ENCODE data around the gene PIP5K1B.

PIP5K1B gene

DNA sequence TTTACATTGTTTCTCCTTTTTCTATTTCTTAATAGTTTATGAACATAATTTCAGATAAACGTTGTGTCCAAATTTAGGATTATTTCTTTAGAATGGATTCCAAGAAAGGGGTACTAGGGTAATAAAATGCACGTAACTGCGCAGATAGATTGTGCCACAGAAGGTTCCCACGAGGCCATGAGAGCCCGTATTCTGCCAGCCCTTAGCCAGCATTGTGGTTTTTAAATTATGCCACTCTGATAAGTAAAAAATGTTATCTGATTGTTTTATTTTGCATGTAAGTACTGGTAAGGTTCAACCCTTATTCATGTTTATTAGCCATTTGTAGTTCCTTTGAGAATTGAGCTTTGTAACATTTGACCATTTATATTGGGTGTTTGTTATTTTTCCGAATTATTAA lies 220.1 kb downstream of the PIP5K1B start:
- no peak for TF ChIP-seq EGR1 (IDR thresholded peaks at IDR 0.05)
- no peak for TF ChIP-seq NFIC (IDR thresholded peaks at IDR 0.05)
- no peak for TF ChIP-seq TAF1 (IDR thresholded peaks at IDR 0.05; ENCODE audit: low read depth)
- no peak for TF ChIP-seq FOXM1 (IDR thresholded peaks at IDR 0.05; ENCODE audit: borderline replicate concordance, low read depth)
- no peak for TF ChIP-seq TEAD4 (IDR thresholded peaks at IDR 0.05)
- no peak for TF ChIP-seq TCF12 (IDR thresholded peaks at IDR 0.05; ENCODE audit: low read depth)
- TF ChIP-seq, protein P1, sequence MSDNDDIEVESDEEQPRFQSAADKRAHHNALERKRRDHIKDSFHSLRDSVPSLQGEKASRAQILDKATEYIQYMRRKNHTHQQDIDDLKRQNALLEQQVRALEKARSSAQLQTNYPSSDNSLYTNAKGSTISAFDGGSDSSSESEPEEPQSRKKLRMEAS (IDR thresholded peaks at IDR 0.05) = no peak
- TF ChIP-seq ZBTB7A (IDR thresholded peaks at IDR 0.05; ENCODE audit: low read depth) = no peak
- no peak for TF ChIP-seq YY1 (IDR thresholded peaks at IDR 0.05; ENCODE audit: low read depth)
- no peak for TF ChIP-seq EP300 (IDR thresholded peaks at IDR 0.05; ENCODE audit: borderline replicate concordance)

DNA sequence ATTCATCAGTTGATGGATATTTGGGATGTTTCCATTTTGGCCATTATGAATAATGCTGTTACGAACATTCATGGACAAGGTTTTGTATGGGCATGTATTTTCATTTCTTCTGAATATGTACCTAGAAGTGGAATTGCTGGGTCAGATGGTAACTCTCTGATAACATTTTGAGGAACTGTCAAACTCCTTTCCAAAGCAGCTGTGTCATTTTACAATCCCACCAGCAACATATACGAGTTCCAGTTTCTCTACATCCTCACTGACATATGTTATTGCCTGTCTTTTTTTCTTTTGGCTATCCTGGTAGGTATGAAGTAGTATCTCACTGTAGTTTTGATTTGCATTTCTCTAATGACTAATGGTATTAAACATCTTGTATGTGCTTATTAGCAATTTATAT lies 222.1 kb downstream of the PIP5K1B start:
- no peak for TF ChIP-seq YY1 (IDR thresholded peaks at IDR 0.05; ENCODE audit: low read depth)
- no peak for TF ChIP-seq TEAD4 (IDR thresholded peaks at IDR 0.05)
- TF ChIP-seq TAF1 (IDR thresholded peaks at IDR 0.05; ENCODE audit: low read depth) = no peak
- TF ChIP-seq EP300 (IDR thresholded peaks at IDR 0.05; ENCODE audit: borderline replicate concordance) = no peak
- TF ChIP-seq CREB1 (IDR thresholded peaks at IDR 0.05; ENCODE audit: low read depth) = no peak
- TF ChIP-seq ZBTB7A (IDR thresholded peaks at IDR 0.05; ENCODE audit: low read depth) = no peak

- TF ChIP-seq CEBPB (IDR thresholded peaks at IDR 0.05) = no peak
- TF ChIP-seq, protein P2, sequence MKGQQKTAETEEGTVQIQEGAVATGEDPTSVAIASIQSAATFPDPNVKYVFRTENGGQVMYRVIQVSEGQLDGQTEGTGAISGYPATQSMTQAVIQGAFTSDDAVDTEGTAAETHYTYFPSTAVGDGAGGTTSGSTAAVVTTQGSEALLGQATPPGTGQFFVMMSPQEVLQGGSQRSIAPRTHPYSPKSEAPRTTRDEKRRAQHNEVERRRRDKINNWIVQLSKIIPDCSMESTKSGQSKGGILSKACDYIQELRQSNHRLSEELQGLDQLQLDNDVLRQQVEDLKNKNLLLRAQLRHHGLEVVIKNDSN (IDR thresholded peaks at IDR 0.05) = no peak
- no peak for TF ChIP-seq FOXM1 (IDR thresholded peaks at IDR 0.05; ENCODE audit: borderline replicate concordance, low read depth)
- no peak for TF ChIP-seq RAD21 (IDR thresholded peaks at IDR 0.05; ENCODE audit: low read depth)
- TF ChIP-seq ZBTB7A (IDR thresholded peaks at IDR 0.05; ENCODE audit: low read depth) = no peak
- TF ChIP-seq TAF1 (IDR thresholded peaks at IDR 0.05; ENCODE audit: low read depth) = no peak
- no peak for TF ChIP-seq EP300 (IDR thresholded peaks at IDR 0.05; ENCODE audit: borderline replicate concordance)
- no peak for TF ChIP-seq CREB1 (IDR thresholded peaks at IDR 0.05; ENCODE audit: low read depth)
- TF ChIP-seq, protein P1 (IDR thresholded peaks at IDR 0.05) = no peak
- TF ChIP-seq, protein P3, sequence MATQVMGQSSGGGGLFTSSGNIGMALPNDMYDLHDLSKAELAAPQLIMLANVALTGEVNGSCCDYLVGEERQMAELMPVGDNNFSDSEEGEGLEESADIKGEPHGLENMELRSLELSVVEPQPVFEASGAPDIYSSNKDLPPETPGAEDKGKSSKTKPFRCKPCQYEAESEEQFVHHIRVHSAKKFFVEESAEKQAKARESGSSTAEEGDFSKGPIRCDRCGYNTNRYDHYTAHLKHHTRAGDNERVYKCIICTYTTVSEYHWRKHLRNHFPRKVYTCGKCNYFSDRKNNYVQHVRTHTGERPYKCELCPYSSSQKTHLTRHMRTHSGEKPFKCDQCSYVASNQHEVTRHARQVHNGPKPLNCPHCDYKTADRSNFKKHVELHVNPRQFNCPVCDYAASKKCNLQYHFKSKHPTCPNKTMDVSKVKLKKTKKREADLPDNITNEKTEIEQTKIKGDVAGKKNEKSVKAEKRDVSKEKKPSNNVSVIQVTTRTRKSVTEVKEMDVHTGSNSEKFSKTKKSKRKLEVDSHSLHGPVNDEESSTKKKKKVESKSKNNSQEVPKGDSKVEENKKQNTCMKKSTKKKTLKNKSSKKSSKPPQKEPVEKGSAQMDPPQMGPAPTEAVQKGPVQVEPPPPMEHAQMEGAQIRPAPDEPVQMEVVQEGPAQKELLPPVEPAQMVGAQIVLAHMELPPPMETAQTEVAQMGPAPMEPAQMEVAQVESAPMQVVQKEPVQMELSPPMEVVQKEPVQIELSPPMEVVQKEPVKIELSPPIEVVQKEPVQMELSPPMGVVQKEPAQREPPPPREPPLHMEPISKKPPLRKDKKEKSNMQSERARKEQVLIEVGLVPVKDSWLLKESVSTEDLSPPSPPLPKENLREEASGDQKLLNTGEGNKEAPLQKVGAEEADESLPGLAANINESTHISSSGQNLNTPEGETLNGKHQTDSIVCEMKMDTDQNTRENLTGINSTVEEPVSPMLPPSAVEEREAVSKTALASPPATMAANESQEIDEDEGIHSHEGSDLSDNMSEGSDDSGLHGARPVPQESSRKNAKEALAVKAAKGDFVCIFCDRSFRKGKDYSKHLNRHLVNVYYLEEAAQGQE (IDR thresholded peaks at IDR 0.05; ENCODE audit: low read depth) = no peak
- TF ChIP-seq EGR1 (IDR thresholded peaks at IDR 0.05) = no peak
- TF ChIP-seq TEAD4 (IDR thresholded peaks at IDR 0.05) = no peak
- TF ChIP-seq TCF12 (IDR thresholded peaks at IDR 0.05; ENCODE audit: low read depth) = no peak
- TF ChIP-seq NFIC (IDR thresholded peaks at IDR 0.05) = no peak
These were observed 226.8 kb downstream of the PIP5K1B start for GRCh38 chr9:68931821-68932220.

GRCh38 chr9:68932458-68932857 lies 227.4 kb downstream of the PIP5K1B start:
- no peak for TF ChIP-seq TCF12 (IDR thresholded peaks at IDR 0.05; ENCODE audit: low read depth)
- no peak for TF ChIP-seq CEBPB (IDR thresholded peaks at IDR 0.05)
- no peak for TF ChIP-seq EGR1 (IDR thresholded peaks at IDR 0.05)
- TF ChIP-seq, protein P1 (IDR thresholded peaks at IDR 0.05) = no peak
- TF ChIP-seq TEAD4 (IDR thresholded peaks at IDR 0.05) = no peak
- TF ChIP-seq EP300 (IDR thresholded peaks at IDR 0.05; ENCODE audit: borderline replicate concordance) = no peak
- TF ChIP-seq, protein P3 (IDR thresholded peaks at IDR 0.05; ENCODE audit: low read depth) = no peak

DNA sequence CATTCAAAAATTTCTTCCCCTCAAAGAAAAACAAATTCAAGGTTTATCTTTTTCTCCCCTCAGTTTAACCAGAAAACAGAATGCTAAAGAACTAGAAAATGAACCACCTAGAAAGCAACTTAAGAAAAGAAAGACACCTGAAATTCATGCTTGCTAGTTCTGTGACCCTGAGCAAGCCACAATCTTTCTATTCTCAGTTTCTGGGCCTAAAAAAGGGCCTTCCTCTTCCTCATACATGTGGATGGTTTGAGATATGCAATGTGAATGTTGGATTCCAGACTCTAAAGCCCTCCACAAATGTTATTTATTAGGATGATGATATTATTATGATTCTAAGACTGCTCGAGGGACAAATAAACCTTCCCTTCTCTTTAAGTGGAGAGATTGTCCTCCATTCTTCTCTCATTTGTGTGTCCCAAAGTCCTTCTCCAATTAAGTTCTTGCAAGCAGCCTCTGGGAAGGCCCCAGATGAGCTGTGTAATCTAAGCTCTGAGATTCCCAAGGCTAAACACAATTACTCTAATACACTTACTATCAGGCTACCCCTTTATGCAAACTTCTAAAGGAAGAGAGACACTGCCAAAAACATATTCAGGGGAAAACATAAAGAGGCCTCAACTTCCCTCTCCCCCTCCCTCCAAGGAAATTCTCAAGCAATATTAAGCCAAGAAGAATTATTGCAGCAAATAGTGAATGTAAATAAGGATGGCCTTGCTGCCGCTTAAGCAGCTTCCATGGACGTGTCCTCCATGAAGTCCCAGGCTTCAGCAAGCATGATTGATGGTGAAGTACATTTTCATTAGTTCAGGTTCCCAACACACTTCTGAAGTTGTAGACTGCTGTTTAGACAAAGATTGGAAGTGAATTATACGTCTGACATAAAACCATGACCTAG lies 228.6 kb downstream of the PIP5K1B start:
- TF ChIP-seq FOXM1 (IDR thresholded peaks at IDR 0.05; ENCODE audit: borderline replicate concordance, low read depth) = no peak

- no peak for TF ChIP-seq TAF1 (IDR thresholded peaks at IDR 0.05; ENCODE audit: low read depth)
- no peak for TF ChIP-seq TEAD4 (IDR thresholded peaks at IDR 0.05)
- TF ChIP-seq NFIC (IDR thresholded peaks at IDR 0.05) = no peak
- TF ChIP-seq ZBTB7A (IDR thresholded peaks at IDR 0.05; ENCODE audit: low read depth) = no peak
- TF ChIP-seq YY1 (IDR thresholded peaks at IDR 0.05; ENCODE audit: low read depth) = no peak
- TF ChIP-seq, protein P2 (IDR thresholded peaks at IDR 0.05) = no peak
- no peak for TF ChIP-seq FOXM1 (IDR thresholded peaks at IDR 0.05; ENCODE audit: borderline replicate concordance, low read depth)
- TF ChIP-seq, protein P1 (IDR thresholded peaks at IDR 0.05) = no peak
- no peak for TF ChIP-seq CREB1 (IDR thresholded peaks at IDR 0.05; ENCODE audit: low read depth)
- TF ChIP-seq, protein P3 (IDR thresholded peaks at IDR 0.05; ENCODE audit: low read depth) = no peak
- TF ChIP-seq CEBPB (IDR thresholded peaks at IDR 0.05) = no peak
- no peak for TF ChIP-seq EP300 (IDR thresholded peaks at IDR 0.05; ENCODE audit: borderline replicate concordance)
- no peak for TF ChIP-seq EGR1 (IDR thresholded peaks at IDR 0.05)
- no peak for TF ChIP-seq TCF12 (IDR thresholded peaks at IDR 0.05; ENCODE audit: low read depth)
- no peak for TF ChIP-seq RAD21 (IDR thresholded peaks at IDR 0.05; ENCODE audit: low read depth)
These were observed 229.2 kb downstream of the PIP5K1B start for GRCh38 chr9:68934329-68934644.
